ENCODE data around the gene RSAD1.
A peak's percentile ranks its signal among the peaks of the same experiment; 100 is the strongest.

RSAD1 gene

GRCh38 chr17:50498021-50498874 lies 19.6 kb downstream of the RSAD1 start:
- no peak for DNase-seq

- no peak for DNase-seq
These were observed 20.6 kb downstream of the RSAD1 start for GRCh38 chr17:50499270-50499669.

- DNase-seq: no peak
These were observed 21.1 kb downstream of the RSAD1 start for GRCh38 chr17:50499721-50500120.

- peak in 1 of 5 experiments; percentile 24 for DNase-seq
These were observed 22.4 kb downstream of the RSAD1 start for GRCh38 chr17:50501054-50501453.

- no peak for DNase-seq
These were observed 23.8 kb downstream of the RSAD1 start for GRCh38 chr17:50502301-50502990.

GRCh38 chr17:50505591-50506130 lies 27.0 kb downstream of the RSAD1 start:
- no peak for DNase-seq

GRCh38 chr17:50506298-50506697 lies 27.6 kb downstream of the RSAD1 start:
- DNase-seq: no peak

GRCh38 chr17:50507871-50508572 lies 29.4 kb downstream of the RSAD1 start, which contains the start of gene MYCBPAP:
Gene MYCBPAP, plus strand, starts transcription at chr17:50508439. Its CDS starts 236 bp downstream, at chr17:50508675.
- peak; percentile 58 to 91 (median 77) for DNase-seq

- no peak for DNase-seq
These were observed 30.2 kb downstream of the RSAD1 start for GRCh38 chr17:50508573-50509460.

- DNase-seq: peak in 4 of 5 experiments; percentile 12 to 93 (median 24)
These were observed 32.4 kb downstream of the RSAD1 start for GRCh38 chr17:50511058-50511457.

GRCh38 chr17:50513495-50513894 lies 34.8 kb downstream of the RSAD1 start:
- no peak for DNase-seq

GRCh38 chr17:50514388-50514787 lies 35.7 kb downstream of the RSAD1 start:
- no peak for DNase-seq

GRCh38 chr17:50514936-50515702 lies 36.5 kb downstream of the RSAD1 start:
- no peak for DNase-seq

GRCh38 chr17:50517011-50517410 lies 38.4 kb downstream of the RSAD1 start:
- DNase-seq: no peak

- DNase-seq: no peak
These were observed 39.1 kb downstream of the RSAD1 start for GRCh38 chr17:50517504-50518383.

- DNase-seq: no peak
These were observed 39.8 kb downstream of the RSAD1 start for GRCh38 chr17:50518384-50519023.

- DNase-seq: no peak
These were observed 40.6 kb downstream of the RSAD1 start for GRCh38 chr17:50519141-50519834.

- no peak for DNase-seq
These were observed 41.8 kb downstream of the RSAD1 start for GRCh38 chr17:50520483-50520882.

- no peak for DNase-seq
These were observed 42.9 kb downstream of the RSAD1 start for GRCh38 chr17:50521514-50521913.
